Measurements from ENCODE around the gene PSAP. TPM values are rescaled to one million over a fixed set of nuclear protein-coding genes. Genes with fewer than 3 reads are reported as not detected.

PSAP gene
- total RNA-seq, 1 experiment from 2014 or later, result 429 TPM

DNA sequence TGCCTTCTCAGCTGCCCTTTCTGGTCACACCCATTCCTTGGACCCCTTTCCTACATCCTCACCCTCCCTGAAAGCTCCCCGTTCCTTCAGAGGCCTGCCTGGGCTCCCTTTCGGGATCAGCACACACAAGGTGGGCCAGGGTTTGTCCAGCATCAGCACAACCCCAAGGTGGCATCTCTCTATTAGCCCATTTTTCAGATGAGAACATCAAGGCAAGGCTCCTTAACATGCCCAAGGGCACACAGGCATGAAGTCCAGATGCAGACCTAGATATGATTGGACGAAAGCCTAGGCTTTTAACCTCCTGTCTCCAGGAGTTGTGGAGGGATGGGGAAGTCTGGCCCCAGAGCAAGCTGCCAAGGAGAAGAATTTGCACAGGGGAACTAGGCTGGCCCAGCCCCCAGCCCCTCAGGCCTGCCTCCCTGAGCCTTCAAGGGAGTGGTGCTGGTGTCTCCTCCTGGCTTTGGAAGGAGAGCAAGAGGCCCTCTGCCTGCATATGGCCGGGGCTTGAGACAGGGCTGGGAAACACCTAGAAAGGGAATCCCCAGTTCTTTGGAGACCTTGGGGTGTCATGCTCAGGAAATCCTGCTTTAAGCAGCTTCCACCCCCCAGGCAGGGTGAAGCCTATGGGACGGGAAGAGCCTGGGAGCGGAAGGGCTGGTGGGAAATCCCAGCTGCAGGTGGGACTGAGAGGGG is 68.7 kb downstream of the PSAP start:
- no peaks in the 10 kb centered on the region for H3K36me3 ChIP-seq (ENCODE audit: insufficient read depth, low read length, poor library complexity, severe bottlenecking)
- no peaks in the 10 kb centered on the region for H3K9me3 ChIP-seq (ENCODE audit: low read depth, low read length, poor library complexity, severe bottlenecking)
- H3K27ac ChIP-seq (ENCODE audit: low read depth, low read length, poor library complexity, severe bottlenecking), result no peak overlapping the region
- no peak overlapping the region for H3K4me3 ChIP-seq (ENCODE audit: low read depth, low read length, poor library complexity, severe bottlenecking)
- ChIA-PET CTCF (no interaction called here), POLR2A (ENCODE audit: low non-redundant PET) (no interaction called here)
- TF ChIP-seq, protein P1, sequence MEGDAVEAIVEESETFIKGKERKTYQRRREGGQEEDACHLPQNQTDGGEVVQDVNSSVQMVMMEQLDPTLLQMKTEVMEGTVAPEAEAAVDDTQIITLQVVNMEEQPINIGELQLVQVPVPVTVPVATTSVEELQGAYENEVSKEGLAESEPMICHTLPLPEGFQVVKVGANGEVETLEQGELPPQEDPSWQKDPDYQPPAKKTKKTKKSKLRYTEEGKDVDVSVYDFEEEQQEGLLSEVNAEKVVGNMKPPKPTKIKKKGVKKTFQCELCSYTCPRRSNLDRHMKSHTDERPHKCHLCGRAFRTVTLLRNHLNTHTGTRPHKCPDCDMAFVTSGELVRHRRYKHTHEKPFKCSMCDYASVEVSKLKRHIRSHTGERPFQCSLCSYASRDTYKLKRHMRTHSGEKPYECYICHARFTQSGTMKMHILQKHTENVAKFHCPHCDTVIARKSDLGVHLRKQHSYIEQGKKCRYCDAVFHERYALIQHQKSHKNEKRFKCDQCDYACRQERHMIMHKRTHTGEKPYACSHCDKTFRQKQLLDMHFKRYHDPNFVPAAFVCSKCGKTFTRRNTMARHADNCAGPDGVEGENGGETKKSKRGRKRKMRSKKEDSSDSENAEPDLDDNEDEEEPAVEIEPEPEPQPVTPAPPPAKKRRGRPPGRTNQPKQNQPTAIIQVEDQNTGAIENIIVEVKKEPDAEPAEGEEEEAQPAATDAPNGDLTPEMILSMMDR (conservative IDR thresholded peaks at IDR 0.05; ENCODE audit: low read depth, low read length), result no peak
- no peak for DNase-seq (ENCODE audit: low spot score)
- no TSS peak for BruUV-seq (replicated peaks)
- no peaks in the 10 kb centered on the region for H3K4me1 ChIP-seq (ENCODE audit: insufficient read depth, low read length, poor library complexity, severe bottlenecking)
- H3K27me3 ChIP-seq (replicated peaks; ENCODE audit: insufficient read depth, low read depth, low read length, poor library complexity), result no peaks in the 10 kb centered on the region
- intact Hi-C loops (cut with micrococcal nuclease; ENCODE audit: unreplicated experiment), result no loop called here

DNA sequence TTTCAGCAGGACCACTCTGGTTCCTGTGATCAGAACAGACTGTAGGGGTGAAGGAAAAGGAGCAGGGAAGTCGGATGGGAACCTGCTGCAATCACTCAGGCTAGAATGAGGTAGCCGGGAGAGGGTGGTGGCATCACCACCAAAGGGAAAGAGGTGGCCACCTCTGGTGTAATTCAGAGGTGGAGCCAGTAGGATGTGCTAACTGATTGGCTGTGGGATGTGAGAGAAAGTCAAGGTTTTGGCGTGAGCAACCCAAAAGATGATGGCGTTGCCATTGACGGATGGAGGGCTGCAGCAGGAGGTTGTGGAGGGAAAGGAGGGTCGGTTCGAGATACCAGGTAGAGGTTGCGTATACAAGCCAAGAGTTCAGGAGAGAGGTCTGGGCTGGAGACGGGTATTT is 70.3 kb downstream of the PSAP start:
- Histone ChIP-seq H3K27me3 (replicated peaks; ENCODE audit: insufficient read depth, low read depth, low read length, poor library complexity) (no peaks in the 10 kb centered on the region), H3K27ac (ENCODE audit: low read depth, low read length, poor library complexity, severe bottlenecking) (no peak overlapping the region), H3K36me3 (ENCODE audit: insufficient read depth, low read length, poor library complexity, severe bottlenecking) (no peaks in the 10 kb centered on the region), H3K4me3 (ENCODE audit: low read depth, low read length, poor library complexity, severe bottlenecking) (no peak overlapping the region), H3K4me1 (ENCODE audit: insufficient read depth, low read length, poor library complexity, severe bottlenecking) (no peaks in the 10 kb centered on the region), H3K9me3 (ENCODE audit: low read depth, low read length, poor library complexity, severe bottlenecking) (no peaks in the 10 kb centered on the region)
- DNase-seq (ENCODE audit: low spot score), result no peak
- BruUV-seq (replicated peaks), result no TSS peak
- CTCF ChIA-PET, result no interaction called here
- no peak for TF ChIP-seq EZH2 (IDR thresholded peaks at IDR 0.05; ENCODE audit: borderline replicate concordance, low read depth, low read length, poor library complexity, severe bottlenecking)
- TF ChIP-seq, protein P1 (conservative IDR thresholded peaks at IDR 0.05; ENCODE audit: low read depth, low read length), result no peak
- intact Hi-C loops (cut with micrococcal nuclease; ENCODE audit: unreplicated experiment), result no loop called here
- POLR2A ChIA-PET (ENCODE audit: low non-redundant PET), result no interaction called here

DNA sequence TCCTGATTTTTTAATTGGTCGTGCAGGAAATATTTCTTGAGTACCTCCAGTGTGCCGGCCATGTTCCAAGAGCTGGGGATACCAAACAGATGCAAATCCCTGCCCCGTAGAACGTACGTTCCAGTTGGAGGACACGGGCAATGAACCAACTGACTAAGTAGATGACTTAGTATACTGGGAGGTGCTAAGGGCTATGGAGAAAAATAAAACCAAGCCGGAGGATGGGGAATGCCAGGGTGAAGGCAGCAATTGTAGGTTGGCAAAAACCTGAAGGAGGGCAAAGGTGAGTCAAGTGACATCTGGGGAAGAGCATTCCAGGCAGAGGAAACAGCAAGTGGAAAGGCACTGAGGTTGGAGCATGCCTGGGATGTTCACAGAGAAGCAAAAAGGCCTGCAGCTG is 70.9 kb downstream of the PSAP start:
- H3K27ac ChIP-seq (ENCODE audit: low read depth, low read length, poor library complexity, severe bottlenecking), result no peak overlapping the region
- intact Hi-C loops (cut with micrococcal nuclease; ENCODE audit: unreplicated experiment), result no loop called here
- no peak overlapping the region for H3K4me3 ChIP-seq (ENCODE audit: low read depth, low read length, poor library complexity, severe bottlenecking)
- no TSS peak for BruUV-seq (replicated peaks)
- POLR2A ChIA-PET (ENCODE audit: low non-redundant PET), result no interaction called here
- DNase-seq (ENCODE audit: low spot score), result no peak
- CTCF ChIA-PET, result no interaction called here
- no peaks in the 10 kb centered on the region for H3K4me1 ChIP-seq (ENCODE audit: insufficient read depth, low read length, poor library complexity, severe bottlenecking)
- TF ChIP-seq EZH2 (IDR thresholded peaks at IDR 0.05; ENCODE audit: borderline replicate concordance, low read depth, low read length, poor library complexity, severe bottlenecking), result no peak
- TF ChIP-seq, protein P1 (conservative IDR thresholded peaks at IDR 0.05; ENCODE audit: low read depth, low read length), result no peak
- H3K27me3 ChIP-seq (replicated peaks; ENCODE audit: insufficient read depth, low read depth, low read length, poor library complexity), result no peaks in the 10 kb centered on the region
- H3K9me3 ChIP-seq (ENCODE audit: low read depth, low read length, poor library complexity, severe bottlenecking), result no peaks in the 10 kb centered on the region
- H3K36me3 ChIP-seq (ENCODE audit: insufficient read depth, low read length, poor library complexity, severe bottlenecking), result no peaks in the 10 kb centered on the region
